Panc1 (cell line): ENCODE data around the gene DROSHA. TPM values are rescaled to one million over a fixed set of nuclear protein-coding genes. Genes with fewer than 3 reads are reported as not detected.

Experiments
- ATAC-seq: fragments of 200-7000 bp; cut with Tn5 transposase; 2 replicates; pipeline ENCODE4 v1.9.1; 2020; ENCODE audit warnings: mild to moderate bottlenecking, moderate library complexity
- BruUV-seq: library from RNA; stranded (reverse); fragments of 400-500 nt; replicated peaks from 2 replicates; lab custom pipeline; 2021; lab: Mats Ljungman, UMichigan
- CTCF ChIA-PET: fragments of 300-600 bp; sonication (Branson Sonifier 250); formaldehyde crosslinking; loops from one replicate; lab custom pipeline; 2022; ENCODE audit warnings: antibody characterized with exemption; lab: Charles Lee
- POLR2A ChIA-PET: fragments of 300-600 bp; sonication (Branson Sonifier 250); formaldehyde crosslinking; loops from one replicate; lab custom pipeline; 2022; ENCODE audit warnings: antibody characterized with exemption; lab: Charles Lee
- DNase-seq: peaks from one replicate; pipeline ENCODE4 v3.0.0-alpha.2; 2010; ENCODE audit warnings: low read depth, low spot score
- H3K27ac ChIP-seq: 2 replicates; pipeline ENCODE4 v1.5.1; 2011; ENCODE audit warnings: mild to moderate bottlenecking, low read length, inconsistent platforms
- H3K27me3 ChIP-seq: fragments of 200-500 bp; sonication (Bioruptor generic); 2 replicates; pipeline ENCODE4 v1.6.0; 2014; ENCODE audit warnings: low read length, inconsistent platforms; ENCODE audit not compliant: control insufficient read depth, insufficient read depth
- H3K36me3 ChIP-seq: fragments of 200-500 bp; sonication (Bioruptor generic); 2 replicates; pipeline ENCODE4 v1.5.1; 2014; ENCODE audit warnings: inconsistent platforms, mild to moderate bottlenecking, low read length, moderate library complexity; ENCODE audit not compliant: control insufficient read depth, insufficient read depth
- H3K4me1 ChIP-seq: 2 replicates; pipeline ENCODE4 v1.5.1; 2011; ENCODE audit warnings: inconsistent platforms, mild to moderate bottlenecking, low read length, moderate library complexity; ENCODE audit not compliant: control insufficient read depth, insufficient read depth
- H3K4me3 ChIP-seq, 2 experiments: 2 replicates each; pipeline ENCODE4 v1.5.1; 2011 to 2012; ENCODE audit warnings: low read depth in 2 of 2, low read length in 2 of 2, mild to moderate bottlenecking in 2 of 2, inconsistent platforms in 1 of 2, moderate library complexity in 1 of 2
- H3K9me3 ChIP-seq: fragments of 200-500 bp; sonication (Bioruptor generic); 2 replicates; pipeline ENCODE4 v1.5.1; 2014; ENCODE audit warnings: low read depth, mild to moderate bottlenecking, inconsistent platforms, low read length, moderate library complexity; ENCODE audit not compliant: control insufficient read depth, insufficient read depth
- POLR2AphosphoS5 ChIP-seq: IDR thresholded peaks from 2 replicates; pipeline ENCODE4 v1.6.1; 2012; ENCODE audit warnings: mild to moderate bottlenecking, low read depth, low read length, moderate library complexity
- REST ChIP-seq, 2 experiments: IDR thresholded peaks; 2 replicates each; pipeline ENCODE4 v1.6.1; 2011 to 2012; ENCODE audit warnings: low read depth in 2 of 2, control low read depth in 1 of 2, low read length in 1 of 2, mild to moderate bottlenecking in 1 of 2, moderate library complexity in 1 of 2; ENCODE audit not compliant: insufficient read depth in 1 of 2
- SIN3A ChIP-seq: IDR thresholded peaks from 2 replicates; pipeline ENCODE4 v1.6.1; 2012; ENCODE audit warnings: low read depth, mild to moderate bottlenecking, low read length, moderate library complexity, borderline replicate concordance; ENCODE audit not compliant: insufficient read depth
- TCF7L2 ChIP-seq: IDR thresholded peaks from 2 replicates; pipeline ENCODE4 v1.6.1; 2011; ENCODE audit warnings: mild to moderate bottlenecking, low read depth, low read length, inconsistent platforms
- in situ Hi-C: cut with HindIII; loops from 2 replicates; pipeline ENCODE4 v1.10.0; 2016; ENCODE audit warnings: low sequenced_read_pairs, low pct_unique_long_range_greater_than_20kb
- intact Hi-C: fragments of 100-400 bp; cut with micrococcal nuclease; formaldehyde crosslinking; loops from one replicate; pipeline ENCODE4 v1.10.0; 2022; ENCODE audit not compliant: unreplicated experiment
- total RNA-seq: library from RNA; stranded (reverse); gene quantifications from one replicate; pipeline ENCODE4 v1.2.1, GENCODE V29; 2021; ENCODE audit not compliant: unreplicated experiment
- TF ChIP-seq, protein P1 (sequence below): fragments of 450-650 bp; IDR thresholded peaks from 2 replicates; pipeline ENCODE4 v1.5.1; 2017; ENCODE audit warnings: mild to moderate bottlenecking

DROSHA gene
- total RNA-seq, 1 experiment from 2014 or later: 98.1 TPM

DNA sequence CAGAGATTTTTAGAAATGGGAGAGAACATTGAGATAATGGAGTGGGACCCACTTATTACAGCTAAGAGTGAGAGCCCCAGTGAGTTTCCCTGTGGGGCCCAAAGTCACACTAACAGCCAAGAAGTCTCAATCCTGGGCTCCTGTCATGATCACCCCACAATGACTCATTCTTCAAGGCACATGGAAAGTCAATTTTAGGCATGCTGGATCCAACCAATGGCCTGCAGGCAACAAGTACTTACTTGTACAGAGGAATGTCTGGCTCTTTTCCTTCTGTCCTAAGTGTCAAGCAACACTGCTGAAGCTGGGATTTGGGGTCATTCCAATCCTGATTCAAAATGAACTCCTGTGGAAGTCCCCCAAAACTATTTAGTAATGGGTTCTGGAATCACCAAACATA lies 123.1 kb downstream of the DROSHA start:
- Histone ChIP-seq H3K27ac (no peak overlapping the region), H3K4me3 (no peak overlapping the region), H3K36me3 (peaks cover 14% of the 10 kb centered on the region), H3K4me1 (no peaks in the 10 kb centered on the region), H3K9me3 (no peaks in the 10 kb centered on the region), H3K27me3 (no peaks in the 10 kb centered on the region)
- in situ Hi-C loops: no loop called here
- POLR2A ChIA-PET: no interaction called here
- intact Hi-C loops: no loop called here
- ATAC-seq (no peak), DNase-seq (no peak)
- TF ChIP-seq, protein P1, sequence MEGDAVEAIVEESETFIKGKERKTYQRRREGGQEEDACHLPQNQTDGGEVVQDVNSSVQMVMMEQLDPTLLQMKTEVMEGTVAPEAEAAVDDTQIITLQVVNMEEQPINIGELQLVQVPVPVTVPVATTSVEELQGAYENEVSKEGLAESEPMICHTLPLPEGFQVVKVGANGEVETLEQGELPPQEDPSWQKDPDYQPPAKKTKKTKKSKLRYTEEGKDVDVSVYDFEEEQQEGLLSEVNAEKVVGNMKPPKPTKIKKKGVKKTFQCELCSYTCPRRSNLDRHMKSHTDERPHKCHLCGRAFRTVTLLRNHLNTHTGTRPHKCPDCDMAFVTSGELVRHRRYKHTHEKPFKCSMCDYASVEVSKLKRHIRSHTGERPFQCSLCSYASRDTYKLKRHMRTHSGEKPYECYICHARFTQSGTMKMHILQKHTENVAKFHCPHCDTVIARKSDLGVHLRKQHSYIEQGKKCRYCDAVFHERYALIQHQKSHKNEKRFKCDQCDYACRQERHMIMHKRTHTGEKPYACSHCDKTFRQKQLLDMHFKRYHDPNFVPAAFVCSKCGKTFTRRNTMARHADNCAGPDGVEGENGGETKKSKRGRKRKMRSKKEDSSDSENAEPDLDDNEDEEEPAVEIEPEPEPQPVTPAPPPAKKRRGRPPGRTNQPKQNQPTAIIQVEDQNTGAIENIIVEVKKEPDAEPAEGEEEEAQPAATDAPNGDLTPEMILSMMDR: no peak
- TF ChIP-seq POLR2AphosphoS5: no peak
- CTCF ChIA-PET: no interaction called here
- BruUV-seq: no TSS peak

DNA sequence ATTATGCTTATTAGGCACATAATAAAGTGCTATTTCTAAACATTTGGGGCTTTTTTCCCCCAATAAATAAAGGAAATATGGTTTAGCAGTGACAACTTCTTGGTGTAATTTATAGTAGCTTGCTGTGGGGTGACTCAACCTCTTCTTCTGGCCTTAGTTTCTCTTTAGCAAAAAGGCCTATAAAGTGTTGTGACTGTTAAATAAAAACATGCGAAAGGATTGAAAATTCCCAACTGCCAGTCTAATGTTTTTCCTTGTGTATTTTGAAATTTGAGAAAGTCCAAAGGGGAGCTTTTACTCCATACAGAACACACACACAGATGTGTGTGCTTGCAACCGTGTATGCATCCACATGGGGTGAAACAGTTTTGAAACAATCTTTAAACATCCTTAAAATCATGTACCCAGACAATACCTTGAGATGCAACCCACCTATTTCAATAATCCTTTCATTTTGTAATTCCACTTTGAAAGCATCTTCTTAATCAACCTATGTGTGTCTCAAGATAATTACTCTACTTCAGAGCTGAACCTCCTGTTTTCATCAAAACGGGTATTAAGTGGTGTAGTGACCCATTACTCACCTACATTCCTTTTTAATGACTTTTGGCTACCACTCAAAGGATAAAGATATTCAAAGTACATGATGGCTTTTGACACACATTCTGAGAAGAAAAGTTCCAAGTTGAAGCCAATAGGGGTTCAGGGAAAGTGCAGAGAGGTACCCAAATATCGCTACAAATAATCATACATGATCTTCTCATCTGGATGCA lies 123.8 kb downstream of the DROSHA start:
- intact Hi-C loops (no loop called here), in situ Hi-C loops (no loop called here)
- peaks cover 19% of the 10 kb centered on the region for H3K36me3 ChIP-seq
- H3K4me1 ChIP-seq: no peaks in the 10 kb centered on the region
- H3K4me3 ChIP-seq: no peak overlapping the region
- POLR2A ChIA-PET: no interaction called here
- ATAC-seq (no peak), DNase-seq (no peak)
- TF ChIP-seq TCF7L2 (no peak), REST (IDR thresholded peaks at IDR 0.05; ENCODE audit: insufficient read depth in 1 of 2, low read depth in 2 of 2, low read length in 1 of 2) (no peak), SIN3A (no peak), POLR2AphosphoS5 (no peak)
- TF ChIP-seq, protein P1: no peak
- H3K27me3 ChIP-seq: no peaks in the 10 kb centered on the region
- no peak overlapping the region for H3K27ac ChIP-seq
- CTCF ChIA-PET: no interaction called here
- no peaks in the 10 kb centered on the region for H3K9me3 ChIP-seq
- no TSS peak for BruUV-seq
